GM23338 (cell line): Measurements from ENCODE around the gene CRADD. TPM values are rescaled to one million over a fixed set of nuclear protein-coding genes. Genes with fewer than 3 reads are reported as not detected.
"Not testable (repeated sequence)": the region's sequence is repeated elsewhere in the genome, so short reads cannot be mapped to it uniquely, and the experiment has no call there.

Experiments used
- ATAC-seq: fragments of 200-7000 bp; cut with Tn5 transposase; 3 replicates; pipeline ENCODE4 v1.9.1; 2020
- DNase-seq: peaks from one replicate; pipeline ENCODE4 v3.0.0-alpha.2; 2015; ENCODE audit warnings: low spot score
- H2AFZ ChIP-seq: fragments of 200-600 bp; sonication (generic); 2 replicates; pipeline ENCODE4 v1.8.0; 2016; ENCODE audit warnings: antibody characterized with exemption, mild to moderate bottlenecking, moderate library complexity
- H3F3A ChIP-seq: fragments of 200-600 bp; sonication (generic); replicated peaks from 2 replicates; pipeline ENCODE4 v1.8.0; 2017; ENCODE audit warnings: antibody characterized with exemption, mixed run types, low read depth
- H3K27ac ChIP-seq: fragments of 200-600 bp; sonication (generic); 2 replicates; pipeline ENCODE4 v1.6.1; 2016; ENCODE audit warnings: low read depth
- H3K27me3 ChIP-seq: fragments of 200-600 bp; sonication (generic); 2 replicates; pipeline ENCODE4 v1.8.0; 2016; ENCODE audit warnings: mild to moderate bottlenecking, mixed run types, moderate library complexity; ENCODE audit not compliant: insufficient read depth
- H3K36me3 ChIP-seq: fragments of 200-600 bp; sonication (generic); 2 replicates; pipeline ENCODE4 v1.8.0; 2016; ENCODE audit warnings: mild to moderate bottlenecking; ENCODE audit not compliant: insufficient read depth
- H3K4me1 ChIP-seq: fragments of 200-600 bp; sonication (generic); 2 replicates; pipeline ENCODE4 v1.8.0; 2016; ENCODE audit warnings: mild to moderate bottlenecking, moderate library complexity; ENCODE audit not compliant: insufficient read depth
- H3K4me2 ChIP-seq: fragments of 200-600 bp; sonication (generic); 2 replicates; pipeline ENCODE4 v1.7.1; 2017; ENCODE audit warnings: mixed run types
- H3K4me3 ChIP-seq: fragments of 200-600 bp; sonication (generic); 2 replicates; pipeline ENCODE4 v1.6.1; 2016; ENCODE audit warnings: mixed run types
- H3K79me2 ChIP-seq: fragments of 200-600 bp; sonication (generic); replicated peaks from 2 replicates; pipeline ENCODE4 v1.8.0; 2017; ENCODE audit warnings: mild to moderate bottlenecking; ENCODE audit not compliant: insufficient read depth
- H3K9me2 ChIP-seq: fragments of 200-600 bp; sonication (generic); 2 replicates; pipeline ENCODE4 v1.8.0; 2017; ENCODE audit not compliant: insufficient read depth
- H4K20me1 ChIP-seq: fragments of 200-600 bp; sonication (generic); replicated peaks from 2 replicates; pipeline ENCODE4 v1.8.0; 2017; ENCODE audit warnings: mild to moderate bottlenecking; ENCODE audit not compliant: insufficient read depth
- H3K27ac Mint-ChIP-seq: 2 replicates; pipeline ENCODE4 v1.8.0; 2020; ENCODE audit warnings: inconsistent platforms, mild to moderate bottlenecking, moderate library complexity, mixed read lengths
- H3K27me3 Mint-ChIP-seq: 3 replicates; pipeline ENCODE4 v1.8.0; 2022; ENCODE audit warnings: low read depth, mild to moderate bottlenecking, moderate library complexity, mixed read lengths, inconsistent platforms; ENCODE audit not compliant: insufficient read depth, poor library complexity
- H3K36me3 Mint-ChIP-seq: 3 replicates; pipeline ENCODE4 v1.8.0; 2021; ENCODE audit warnings: low read depth, mild to moderate bottlenecking, inconsistent platforms, moderate library complexity, mixed read lengths
- H3K4me1 Mint-ChIP-seq: 3 replicates; pipeline ENCODE4 v1.8.0; 2020; ENCODE audit warnings: mild to moderate bottlenecking, inconsistent platforms, mixed read lengths
- H3K4me3 Mint-ChIP-seq: 3 replicates; pipeline ENCODE4 v1.8.0; 2021; ENCODE audit warnings: moderate library complexity, mild to moderate bottlenecking, inconsistent platforms, mixed read lengths
- H3K9me3 Mint-ChIP-seq: 3 replicates; pipeline ENCODE4 v1.8.0; 2020; ENCODE audit warnings: moderate library complexity, mild to moderate bottlenecking, inconsistent platforms, mixed read lengths
- CREB1 ChIP-seq: fragments of 250-450 bp; sonication (Bioruptor Pico); IDR thresholded peaks from 2 replicates; pipeline ENCODE4 v1.5.0; 2020; ENCODE audit warnings: low read depth, mild to moderate bottlenecking, moderate library complexity
- CTCF ChIP-seq, 2 experiments: fragments of 200-600 bp in 1 of 2; sonication (generic) in 1 of 2; conservative IDR thresholded peaks; 2 replicates each; pipeline versions ENCODE4 v1.5.1 to v1.6.1; 2016 to 2017; ENCODE audit warnings: antibody characterized with exemption in 2 of 2, low read depth in 2 of 2, mild to moderate bottlenecking in 2 of 2, moderate library complexity in 1 of 2
- EZH2 ChIP-seq: fragments of 200-600 bp; sonication (generic); IDR thresholded peaks from one replicate; pipeline ENCODE4 v1.8.0; 2017; ENCODE audit warnings: antibody characterized with exemption, mild to moderate bottlenecking, low read depth; ENCODE audit not compliant: unreplicated experiment
- JUNB ChIP-seq: IDR thresholded peaks from one replicate; pipeline ENCODE4 v1.6.1; 2016; ENCODE audit warnings: antibody characterized with exemption; ENCODE audit not compliant: unreplicated experiment
- STAT1 ChIP-seq: IDR thresholded peaks from one replicate; pipeline ENCODE4 v1.6.1; 2016; ENCODE audit warnings: antibody characterized with exemption; ENCODE audit not compliant: unreplicated experiment
- ZNF462 ChIP-seq: fragments of 250-450 bp; sonication (Bioruptor Pico); IDR thresholded peaks from 2 replicates; pipeline ENCODE4 v1.5.0; 2020; ENCODE audit warnings: mild to moderate bottlenecking, moderate library complexity
- polyA plus RNA-seq: library from polyadenylated mRNA; unstranded; fragments of >200 nt; fragmentation: Nextera tagmentation; extraction: Ambion mirVana; gene quantifications from 2 replicates; pipeline ENCODE4 v1.2.1, GENCODE V29; 2016
- total RNA-seq: library from RNA; depleted of rRNA; stranded (reverse); fragments of >200 nt; shearing (Covaris generic); gene quantifications from 2 replicates; pipeline ENCODE4 v1.2.3, GENCODE V29; 2014

The CRADD gene
- total and polyA plus RNA-seq, 2 experiments from 2014 or later = 6.3 to 27.9 TPM

GRCh38 chr12:93753838-93754429, 76.8 kb downstream of the CRADD start (continued):
- TF ChIP-seq ZNF462 (no peak), EZH2 (no peak), JUNB (no peak), CTCF (conservative IDR thresholded peaks at IDR 0.05; ENCODE audit: low read depth in 2 of 2) (no peak), STAT1 (no peak), CREB1 (CRISPR knock-in tag) (no peak)

- H3K27ac ChIP-seq, H3K9me2 ChIP-seq, H3K4me1 ChIP-seq, H3K36me3 ChIP-seq, H3K27me3 Mint-ChIP-seq, H3K4me3 ChIP-seq, H4K20me1 ChIP-seq, H3F3A ChIP-seq, H3K4me3 Mint-ChIP-seq, ATAC-seq, H3K27me3 ChIP-seq, H3K27ac Mint-ChIP-seq, H3K4me2 ChIP-seq, H2AFZ ChIP-seq, DNase-seq, H3K79me2 ChIP-seq: not testable (repeated sequence)
- Mint-ChIP-seq H3K36me3 (peaks cover 30% of the 10 kb centered on the region), H3K4me1 (peaks cover 13% of the 10 kb centered on the region; the same call in 2 of the 3 replicates), H3K9me3 (peaks cover 35% of the 10 kb centered on the region)
Observed at GRCh38 chr12:93754859-93755258, 77.7 kb downstream of the CRADD start.
